SK-N-SH (cell line): ENCODE results near the gene PLEKHG1. TPM values are rescaled to one million over a fixed set of nuclear protein-coding genes. Genes with fewer than 3 reads are reported as not detected.

ENCODE experiments used
- CTCF ChIA-PET: fragments of 300-600, 350-600 bp; formaldehyde crosslinking; extraction: SDS; loops from one replicate; lab custom pipeline; 2021; lab: Yijun Ruan, JAX
- POLR2A ChIA-PET: fragments of 350-600 bp; sonication (Branson Sonifier 250); formaldehyde crosslinking; extraction: SDS; loops from one replicate; lab custom pipeline; 2020; ENCODE audit warnings: antibody characterized with exemption, inconsistent platforms; lab: Yijun Ruan, JAX
- DNase-seq: peaks from one replicate; pipeline ENCODE4 v3.0.0; 2012
- H2AFZ ChIP-seq: fragments of 200-600 bp; sonication (generic); 2 replicates; pipeline ENCODE4 v1.8.1; 2016; ENCODE audit warnings: antibody characterized with exemption, mild to moderate bottlenecking, low read depth
- H3F3A ChIP-seq: fragments of 200-600 bp; sonication (generic); replicated peaks from 2 replicates; pipeline ENCODE3; 2016; ENCODE audit warnings: antibody characterized with exemption, mild to moderate bottlenecking; ENCODE audit not compliant: insufficient read depth
- H3K27ac ChIP-seq, 2 experiments: fragments of 200-500 bp in 1 of 2; fragments of 200-600 bp in 1 of 2; sonication (Bioruptor generic) in 1 of 2; sonication (generic), shearing (Covaris generic) in 1 of 2; 2 replicates each; pipeline versions ENCODE4 v1.5.1 to v1.6.1; 2014 to 2016; ENCODE audit warnings: low read depth in 2 of 2, inconsistent platforms in 1 of 2, low read length in 1 of 2, mild to moderate bottlenecking in 1 of 2, mixed read lengths in 1 of 2
- H3K27me3 ChIP-seq: fragments of 200-600 bp; sonication (generic), shearing (Covaris generic); 2 replicates; pipeline ENCODE4 v1.6.1; 2016; ENCODE audit warnings: mixed run types; ENCODE audit not compliant: insufficient read depth
- H3K36me3 ChIP-seq, 2 experiments: fragments of 200-500 bp in 1 of 2; fragments of 200-600 bp in 1 of 2; sonication (Bioruptor generic) in 1 of 2; sonication (generic) in 1 of 2; replicated peaks in 1 of 2; 2 replicates each; pipeline versions ENCODE3 to v1.5.1; 2014 to 2016; ENCODE audit warnings: low read length in 1 of 2, mild to moderate bottlenecking in 1 of 2; ENCODE audit not compliant: insufficient read depth in 2 of 2, control insufficient read depth in 1 of 2
- H3K4me1 ChIP-seq, 2 experiments: fragments of 200-500 bp in 1 of 2; fragments of 200-600 bp in 1 of 2; sonication (Bioruptor generic) in 1 of 2; sonication (generic), shearing (Covaris generic) in 1 of 2; 2 replicates each; pipeline versions ENCODE4 v1.5.1 to v1.6.1; 2014 to 2016; ENCODE audit warnings: low read depth in 1 of 2, low read length in 1 of 2, mixed run types in 1 of 2; ENCODE audit not compliant: insufficient read depth in 2 of 2, control insufficient read depth in 1 of 2
- H3K4me2 ChIP-seq: fragments of 200-600 bp; sonication (generic), shearing (Covaris generic); 2 replicates; pipeline ENCODE4 v1.6.1; 2017; ENCODE audit warnings: mixed run types
- H3K4me3 ChIP-seq, 2 experiments: fragments of 200-500 bp in 1 of 2; fragments of 200-600 bp in 1 of 2; sonication (Bioruptor generic) in 1 of 2; sonication (generic), shearing (Covaris generic) in 1 of 2; 2 replicates each; pipeline versions ENCODE4 v1.5.1 to v1.8.1; 2014 to 2016; ENCODE audit warnings: low read depth in 2 of 2, inconsistent platforms in 1 of 2, low read length in 1 of 2, mild to moderate bottlenecking in 1 of 2, mixed read lengths in 1 of 2, moderate library complexity in 1 of 2
- H3K79me2 ChIP-seq: fragments of 200-600 bp; sonication (generic); 2 replicates; pipeline ENCODE4 v1.8.1; 2017; ENCODE audit warnings: mild to moderate bottlenecking; ENCODE audit not compliant: insufficient read depth
- H3K9ac ChIP-seq: fragments of 200-600 bp; sonication (generic); 2 replicates; pipeline ENCODE4 v1.6.1; 2017; ENCODE audit warnings: mixed run types
- H3K9me2 ChIP-seq: fragments of 200-600 bp; sonication (generic); 2 replicates; pipeline ENCODE4 v1.6.1; 2017; ENCODE audit warnings: mixed run types
- H3K9me3 ChIP-seq: fragments of 200-600 bp; sonication (generic); 2 replicates; pipeline ENCODE4 v1.6.1; 2017; ENCODE audit warnings: mixed run types, mild to moderate bottlenecking, moderate library complexity
- H4K20me1 ChIP-seq: fragments of 200-600 bp; sonication (generic); 2 replicates; pipeline ENCODE4 v1.6.1; 2017; ENCODE audit warnings: mild to moderate bottlenecking, mixed run types; ENCODE audit not compliant: insufficient read depth
- CHD2 ChIP-seq: fragments of 150-350 bp; IDR thresholded peaks from 2 replicates; pipeline ENCODE4 v1.6.1; 2018; ENCODE audit warnings: low read length; ENCODE audit not compliant: partially characterized antibody
- ELF1 ChIP-seq: IDR thresholded peaks from 2 replicates; pipeline ENCODE4 v1.4.0; 2012
- EP300 ChIP-seq, 2 experiments: IDR thresholded peaks; 2 replicates each; pipeline versions ENCODE4 v1.4.0 to v1.6.1; 2012; ENCODE audit warnings: borderline replicate concordance in 1 of 2, low read depth in 1 of 2, low read length in 1 of 2
- EZH2phosphoT487 ChIP-seq: fragments of 200-600 bp; sonication (generic); IDR thresholded peaks from 2 replicates; pipeline ENCODE4 v1.6.1; 2017; ENCODE audit warnings: low read depth, mixed run types, mild to moderate bottlenecking, antibody characterized with exemption, moderate library complexity, borderline replicate concordance
- GATA2 ChIP-seq: sonication (generic); formaldehyde crosslinking; IDR thresholded peaks from 2 replicates; pipeline ENCODE4 v1.5.0; 2020; ENCODE audit warnings: mild to moderate bottlenecking, missing genetic modification reagents
- JUND ChIP-seq: IDR thresholded peaks from 2 replicates; pipeline ENCODE4 v1.4.0; 2012
- MAX ChIP-seq: IDR thresholded peaks from 2 replicates; pipeline ENCODE4 v1.4.0; 2012; ENCODE audit warnings: low read depth
- MEF2A ChIP-seq: IDR thresholded peaks from 2 replicates; pipeline ENCODE4 v1.4.0; 2012; ENCODE audit warnings: low read depth, borderline replicate concordance
- MXI1 ChIP-seq: IDR thresholded peaks from 2 replicates; pipeline ENCODE4 v1.6.1; 2012; ENCODE audit warnings: mild to moderate bottlenecking, low read depth, low read length, improper control_type of control experiment
- NFIC ChIP-seq: IDR thresholded peaks from 2 replicates; pipeline ENCODE4 v1.4.0; 2012; ENCODE audit warnings: borderline replicate concordance
- RAD21 ChIP-seq: IDR thresholded peaks from 2 replicates; pipeline ENCODE4 v1.6.1; 2012; ENCODE audit warnings: mild to moderate bottlenecking, low read length
- RCOR1 ChIP-seq: fragments of 150-350 bp; IDR thresholded peaks from 2 replicates; pipeline ENCODE4 v1.6.1; 2017; ENCODE audit warnings: antibody characterized with exemption, low read length
- REST ChIP-seq: IDR thresholded peaks from 2 replicates; pipeline ENCODE4 v1.6.1; 2012; ENCODE audit warnings: mild to moderate bottlenecking, low read depth, low read length, moderate library complexity
- RFX5 ChIP-seq: IDR thresholded peaks from 2 replicates; pipeline ENCODE4 v1.6.1; 2012; ENCODE audit warnings: mild to moderate bottlenecking, improper control_type of control experiment, low read length
- RXRA ChIP-seq: IDR thresholded peaks from 2 replicates; pipeline ENCODE4 v1.4.0; 2012; ENCODE audit warnings: low read depth, mild to moderate bottlenecking, borderline replicate concordance
- SIN3A ChIP-seq: IDR thresholded peaks from 2 replicates; pipeline ENCODE4 v1.6.1; 2012; ENCODE audit warnings: low read depth, mild to moderate bottlenecking, low read length, moderate library complexity, borderline replicate concordance
- SMC3 ChIP-seq: IDR thresholded peaks from 2 replicates; pipeline ENCODE4 v1.6.1; 2012; ENCODE audit warnings: low read depth, low read length, improper control_type of control experiment
- TEAD4 ChIP-seq: IDR thresholded peaks from 2 replicates; pipeline ENCODE4 v1.4.0; 2012; ENCODE audit warnings: mild to moderate bottlenecking, borderline replicate concordance; ENCODE audit not compliant: insufficient read depth
- WGBS: methylation state at CpG from one replicate; pipeline ENCODE4 v1.1.6; 2017; ENCODE audit warnings: low lambda C conversion rate; 5-methylcytosine and 5-hydroxymethylcytosine counted together
- polyA plus RNA-seq, 3 experiments: library from polyadenylated mRNA; depleted of rRNA; stranded (reverse); fragments of >200 nt; gene quantifications; 2 replicates each; pipeline ENCODE4 v1.2.3, GENCODE V29; 2012
- TF ChIP-seq, protein P1 (sequence below): IDR thresholded peaks from 2 replicates; pipeline ENCODE4; 2012
- TF ChIP-seq, protein P2 (sequence below): fragments of 200-600 bp; sonication (generic); IDR thresholded peaks from 2 replicates; pipeline ENCODE4 v1.6.1; 2017; ENCODE audit warnings: antibody characterized with exemption, mild to moderate bottlenecking, moderate library complexity

The PLEKHG1 gene
- polyA plus RNA-seq, 1 of the 3 experiments (the other 2 are of a cell fraction), result 0.02 TPM

DNA sequence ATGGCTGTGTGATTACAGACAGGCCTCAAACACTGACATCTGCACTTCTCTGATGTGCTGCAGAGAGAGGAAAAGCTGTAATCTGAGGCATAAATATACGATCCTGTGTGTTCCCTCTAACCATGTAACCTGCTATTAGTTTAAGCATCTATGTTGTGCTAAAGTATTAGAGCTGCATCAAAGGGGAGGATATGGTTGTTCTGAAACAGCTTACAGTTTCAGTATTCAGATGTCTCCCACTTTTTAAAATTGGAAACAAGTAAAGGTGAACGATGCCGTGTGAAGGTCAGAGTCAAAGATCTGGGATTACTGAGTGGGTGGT lies 7.6 kb downstream of the PLEKHG1 start:
- Histone ChIP-seq H4K20me1 (no peaks in the 10 kb centered on the region), H3K4me3 (no peak overlapping the region), H2AFZ (no peak overlapping the region), H3K9me2 (no peaks in the 10 kb centered on the region), H3K9ac (no peak overlapping the region), H3K36me3 (no peaks in the 10 kb centered on the region), H3K4me1 (no peaks in the 10 kb centered on the region), H3F3A (no peaks in the 10 kb centered on the region), H3K27ac (no peak overlapping the region), H3K4me2 (no peak overlapping the region), H3K9me3 (no peaks in the 10 kb centered on the region), H3K79me2 (no peaks in the 10 kb centered on the region), H3K27me3 (no peaks in the 10 kb centered on the region; the same call in 1 of the 2 replicates)
- TF ChIP-seq RAD21 (no peak), EP300 (IDR thresholded peaks at IDR 0.05; ENCODE audit: borderline replicate concordance in 1 of 2, low read depth in 1 of 2, low read length in 1 of 2) (no peak), EZH2phosphoT487 (no peak), GATA2 (CRISPR knock-in tag) (no peak), SIN3A (no peak), MXI1 (no peak), RCOR1 (no peak), TEAD4 (no peak), CHD2 (no peak)
- ChIA-PET POLR2A (no interaction called here), CTCF (interaction anchor here (1.2 kb wide), 1 partner anchor 212 kb away, joined by 3 read pairs; no protein-coding TSS in a partner anchor)
- 22% methylated on average over 3 of the region's 3 CpGs for WGBS
- no peak for DNase-seq

GRCh38 chr6:150610584-150610983 lies 10.9 kb downstream of the PLEKHG1 start:
- Histone ChIP-seq H3K9me2 (no peaks in the 10 kb centered on the region), H3K4me1 (no peaks in the 10 kb centered on the region), H3K79me2 (no peaks in the 10 kb centered on the region), H3K27me3 (no peaks in the 10 kb centered on the region; the same call in 1 of the 2 replicates), H3K4me2 (no peak overlapping the region), H3F3A (no peaks in the 10 kb centered on the region), H3K9me3 (no peaks in the 10 kb centered on the region), H3K4me3 (no peak overlapping the region), H3K36me3 (no peaks in the 10 kb centered on the region), H2AFZ (no peak overlapping the region), H4K20me1 (no peaks in the 10 kb centered on the region), H3K9ac (no peak overlapping the region), H3K27ac (no peak overlapping the region)
- ChIA-PET POLR2A (no interaction called here), CTCF (interaction anchor here (0.6 to 0.7 kb wide), 2 partner anchors 114 to 306 kb away, joined by 3 read pairs; no protein-coding TSS in a partner anchor)
- DNase-seq, result no peak
- TF ChIP-seq MEF2A, result no peak
- no peak for TF ChIP-seq SMC3
- TF ChIP-seq MAX, result no peak
- TF ChIP-seq NFIC, result no peak
- no peak for TF ChIP-seq GATA2 (CRISPR knock-in tag)
- no peak for TF ChIP-seq JUND
- TF ChIP-seq, protein P1, sequence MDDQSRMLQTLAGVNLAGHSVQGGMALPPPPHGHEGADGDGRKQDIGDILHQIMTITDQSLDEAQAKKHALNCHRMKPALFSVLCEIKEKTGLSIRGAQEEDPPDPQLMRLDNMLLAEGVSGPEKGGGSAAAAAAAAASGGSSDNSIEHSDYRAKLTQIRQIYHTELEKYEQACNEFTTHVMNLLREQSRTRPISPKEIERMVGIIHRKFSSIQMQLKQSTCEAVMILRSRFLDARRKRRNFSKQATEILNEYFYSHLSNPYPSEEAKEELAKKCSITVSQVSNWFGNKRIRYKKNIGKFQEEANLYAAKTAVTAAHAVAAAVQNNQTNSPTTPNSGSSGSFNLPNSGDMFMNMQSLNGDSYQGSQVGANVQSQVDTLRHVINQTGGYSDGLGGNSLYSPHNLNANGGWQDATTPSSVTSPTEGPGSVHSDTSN, result no peak
- no peak for TF ChIP-seq RCOR1
- TF ChIP-seq EP300 (IDR thresholded peaks at IDR 0.05; ENCODE audit: borderline replicate concordance in 1 of 2, low read depth in 1 of 2, low read length in 1 of 2), result no peak
- TF ChIP-seq, protein P2, sequence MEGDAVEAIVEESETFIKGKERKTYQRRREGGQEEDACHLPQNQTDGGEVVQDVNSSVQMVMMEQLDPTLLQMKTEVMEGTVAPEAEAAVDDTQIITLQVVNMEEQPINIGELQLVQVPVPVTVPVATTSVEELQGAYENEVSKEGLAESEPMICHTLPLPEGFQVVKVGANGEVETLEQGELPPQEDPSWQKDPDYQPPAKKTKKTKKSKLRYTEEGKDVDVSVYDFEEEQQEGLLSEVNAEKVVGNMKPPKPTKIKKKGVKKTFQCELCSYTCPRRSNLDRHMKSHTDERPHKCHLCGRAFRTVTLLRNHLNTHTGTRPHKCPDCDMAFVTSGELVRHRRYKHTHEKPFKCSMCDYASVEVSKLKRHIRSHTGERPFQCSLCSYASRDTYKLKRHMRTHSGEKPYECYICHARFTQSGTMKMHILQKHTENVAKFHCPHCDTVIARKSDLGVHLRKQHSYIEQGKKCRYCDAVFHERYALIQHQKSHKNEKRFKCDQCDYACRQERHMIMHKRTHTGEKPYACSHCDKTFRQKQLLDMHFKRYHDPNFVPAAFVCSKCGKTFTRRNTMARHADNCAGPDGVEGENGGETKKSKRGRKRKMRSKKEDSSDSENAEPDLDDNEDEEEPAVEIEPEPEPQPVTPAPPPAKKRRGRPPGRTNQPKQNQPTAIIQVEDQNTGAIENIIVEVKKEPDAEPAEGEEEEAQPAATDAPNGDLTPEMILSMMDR, result no peak
- TF ChIP-seq RFX5, result no peak
- TF ChIP-seq RXRA, result no peak
- no peak for TF ChIP-seq REST
- no peak for TF ChIP-seq ELF1
- no peak for TF ChIP-seq EZH2phosphoT487
- no peak for TF ChIP-seq SIN3A
